HepG2 (cell line): ENCODE data around the gene ADGRL1. TPM values are rescaled to one million over a fixed set of nuclear protein-coding genes. Genes with fewer than 3 reads are reported as not detected.

Experiments
- ATAC-seq: fragments of 200-7000 bp; cut with Tn5 transposase; 3 replicates; pipeline ENCODE4 v1.9.1; 2020; ENCODE audit warnings: mild to moderate bottlenecking, moderate library complexity
- BruUV-seq: library from RNA; stranded (reverse); fragments of 400-500 nt; replicated peaks from 2 replicates; lab custom pipeline; 2021; lab: Mats Ljungman, UMichigan
- CTCF ChIA-PET: fragments of 300-600 bp; formaldehyde crosslinking; extraction: SDS; loops from one replicate; lab custom pipeline; 2021; ENCODE audit warnings: low total read pairs, inconsistent platforms, low intra/inter-chr PET ratio; lab: Yijun Ruan, JAX
- POLR2A ChIA-PET: fragments of 350-600 bp; sonication (Branson Sonifier 250); formaldehyde crosslinking; loops from one replicate; lab custom pipeline; 2020; ENCODE audit warnings: antibody characterized with exemption, inconsistent platforms; lab: Yijun Ruan, JAX
- DNase-seq: peaks from one replicate; pipeline ENCODE4 v3.0.0-alpha.2; 2015; ENCODE audit warnings: low spot score
- FAIRE-seq: peaks from 3 replicates; lab custom pipeline; 2011; peaks lifted over from hg19 to GRCh38; lab: Jason Lieb, UNC
- H2AFZ ChIP-seq: one replicate; pipeline ENCODE4 v1.6.1; 2011; ENCODE audit warnings: low read length, inconsistent platforms
- H3K27ac ChIP-seq: fragments of 300-600 bp; 3 replicates; pipeline ENCODE4 v1.8.0; 2011; ENCODE audit warnings: mixed run types, mild to moderate bottlenecking, mixed read lengths, low read length, inconsistent platforms; ENCODE audit not compliant: insufficient read depth; ENCODE audit errors: extremely low read length
- H3K27me3 ChIP-seq, 2 experiments: fragments of 200-600 bp in 1 of 2; 2 replicates in 1 of 2; 3 replicates in 1 of 2; pipeline versions ENCODE4 v1.6.0 to v1.8.0; 2011; ENCODE audit warnings: low read length in 2 of 2, mild to moderate bottlenecking in 2 of 2, moderate library complexity in 2 of 2, inconsistent platforms in 1 of 2; ENCODE audit not compliant: insufficient read depth in 2 of 2, control insufficient read depth in 1 of 2
- H3K36me3 ChIP-seq, 2 experiments: fragments of 200-600 bp in 1 of 2; replicated peaks in 1 of 2; 2 replicates in 1 of 2; 3 replicates in 1 of 2; pipeline versions ENCODE4 v1.5.1 to v1.8.0; 2011; ENCODE audit warnings: low read length in 2 of 2, inconsistent platforms in 1 of 2; ENCODE audit not compliant: insufficient read depth in 2 of 2, control insufficient read depth in 1 of 2
- H3K4me1 ChIP-seq: 2 replicates; pipeline ENCODE4 v1.5.1; 2012; ENCODE audit warnings: low read length, inconsistent platforms; ENCODE audit not compliant: insufficient read depth
- H3K4me2 ChIP-seq: 2 replicates; pipeline ENCODE4 v1.6.0; 2011; ENCODE audit warnings: low read depth, low read length, inconsistent platforms
- H3K4me3 ChIP-seq, 3 experiments: fragments of 200-600 bp in 1 of 3; sonication (generic), shearing (Covaris generic) in 1 of 3; replicated peaks in 1 of 3; 2 replicates each; pipeline ENCODE4 v1.5.1; 2011 to 2016; ENCODE audit warnings: low read length in 3 of 3, inconsistent platforms in 2 of 3, low read depth in 2 of 3, mild to moderate bottlenecking in 2 of 3, control low read depth in 1 of 3, mixed read lengths in 1 of 3; ENCODE audit not compliant: insufficient read depth in 1 of 3
- H3K79me2 ChIP-seq: one replicate; pipeline ENCODE4 v1.6.1; 2011; ENCODE audit warnings: low read length, inconsistent platforms; ENCODE audit not compliant: insufficient read depth
- H3K9ac ChIP-seq: 2 replicates; pipeline ENCODE4 v1.6.0; 2011; ENCODE audit warnings: mild to moderate bottlenecking, low read depth, low read length, inconsistent platforms; ENCODE audit not compliant: insufficient read depth
- H3K9me3 ChIP-seq: 2 replicates; pipeline ENCODE4 v1.5.1; 2012; ENCODE audit warnings: mild to moderate bottlenecking, low read length
- H4K20me1 ChIP-seq: 2 replicates; pipeline ENCODE4 v1.6.0; 2011; ENCODE audit warnings: inconsistent platforms, mild to moderate bottlenecking, low read length, moderate library complexity; ENCODE audit not compliant: insufficient read depth
- MYPOP ChIP-seq: sonication (generic); formaldehyde crosslinking; IDR thresholded peaks from 2 replicates; pipeline ENCODE4 v1.8.1; 2023; ENCODE audit warnings: mild to moderate bottlenecking, moderate library complexity, missing genetic modification reagents
- PHF20 ChIP-seq: sonication (generic); formaldehyde crosslinking; IDR thresholded peaks from 2 replicates; pipeline ENCODE4 v1.5.0; 2020; ENCODE audit warnings: mild to moderate bottlenecking, missing genetic modification reagents
- ZNF17 ChIP-seq: sonication (generic); formaldehyde crosslinking; IDR thresholded peaks from 2 replicates; pipeline ENCODE4 v1.5.0; 2020; ENCODE audit warnings: mild to moderate bottlenecking, missing genetic modification reagents
- ZNF280B ChIP-seq: sonication (generic); formaldehyde crosslinking; IDR thresholded peaks from 2 replicates; pipeline ENCODE4 v1.5.0; 2020; ENCODE audit warnings: missing genetic modification reagents, mild to moderate bottlenecking, borderline replicate concordance
- ZNF362 ChIP-seq: sonication (generic); formaldehyde crosslinking; IDR thresholded peaks from 2 replicates; pipeline ENCODE4 v1.4.0; 2020; ENCODE audit warnings: missing genetic modification reagents, mild to moderate bottlenecking, borderline replicate concordance
- ZNF615 ChIP-seq: sonication (generic); formaldehyde crosslinking; IDR thresholded peaks from 2 replicates; pipeline ENCODE4 v1.5.0; 2020; ENCODE audit warnings: mild to moderate bottlenecking, missing genetic modification reagents, borderline replicate concordance
- ZNF790 ChIP-seq: sonication (generic); formaldehyde crosslinking; IDR thresholded peaks from 2 replicates; pipeline ENCODE4 v1.8.0; 2022; ENCODE audit warnings: missing genetic modification reagents, mild to moderate bottlenecking, borderline replicate concordance
- ZSCAN30 ChIP-seq: sonication (generic); formaldehyde crosslinking; IDR thresholded peaks from 2 replicates; pipeline ENCODE4 v1.5.0; 2020; ENCODE audit warnings: mild to moderate bottlenecking, missing genetic modification reagents
- WGBS: methylation state at CpG from one replicate; pipeline ENCODE4 v1.1.6; 2017; ENCODE audit warnings: low lambda C conversion rate; 5-methylcytosine and 5-hydroxymethylcytosine counted together
- in situ Hi-C: cut with HindIII; loops from 2 replicates; pipeline ENCODE4 v1.10.0; 2017; ENCODE audit warnings: low pct_unique_long_range_greater_than_20kb; ENCODE audit not compliant: extremely low pct_ligation_motif_present
- intact Hi-C: fragments of 100-400 bp; cut with micrococcal nuclease; formaldehyde crosslinking; loops from one replicate; pipeline ENCODE4 v1.10.0; 2022; ENCODE audit not compliant: unreplicated experiment
- polyA plus RNA-seq, 8 experiments: library from polyadenylated mRNA; depleted of rRNA in 3 of 8; stranded (reverse) in 7 of 8; unstranded in 1 of 8; fragments of >200 nt; fragmentation: Illumina TruSeq in 4 of 8; extraction: Trizol in 4 of 8; gene quantifications; 2 replicates each; pipeline versions ENCODE4 v1.2.1 to v1.2.3, GENCODE V29; 2011 to 2016; ENCODE audit warnings: low read depth in 4 of 8, missing spikeins in 1 of 8, mixed read lengths in 1 of 8; ENCODE audit not compliant: insufficient read depth in 1 of 8
- total RNA-seq, 5 experiments: library from RNA; depleted of rRNA; stranded (reverse); fragments of >200 nt; fragmentation: Illumina TruSeq; extraction: Trizol; gene quantifications; 2 replicates each; pipeline ENCODE4 v1.2.3, GENCODE V29; 2016; ENCODE audit warnings: low read depth in 1 of 5

ADGRL1 gene
- total and polyA plus RNA-seq, 2 of the 13 experiments (the other 11 are each of a cell fraction or from before 2014, with no cell fraction given): 0.49 to 1.7 TPM

- H3K4me3 ChIP-seq: no peak overlapping the region
- no peak overlapping the region for H3K27ac ChIP-seq
- no peaks in the 10 kb centered on the region for H3K36me3 ChIP-seq
- CTCF ChIA-PET: no interaction called here
- no TSS peak for BruUV-seq
- no peak overlapping the region for H3K4me2 ChIP-seq
- no peaks in the 10 kb centered on the region for H3K9me3 ChIP-seq
- ATAC-seq (no peak), DNase-seq (no peak), FAIRE-seq (no peak)
- no peaks in the 10 kb centered on the region for H4K20me1 ChIP-seq
- in situ Hi-C loops (no loop called here), intact Hi-C loops (loop anchor here (1.0 kb wide), 1 partner anchor 22 kb away; no protein-coding TSS in a partner anchor)
- POLR2A ChIA-PET: no interaction called here
- no peaks in the 10 kb centered on the region for H3K27me3 ChIP-seq
- no peaks in the 10 kb centered on the region for H3K79me2 ChIP-seq
- no peak overlapping the region for H3K9ac ChIP-seq
- H2AFZ ChIP-seq: no peak overlapping the region
- no peaks in the 10 kb centered on the region for H3K4me1 ChIP-seq
- no peak for TF ChIP-seq PHF20 (CRISPR knock-in tag)
- no peak for TF ChIP-seq ZNF615 (CRISPR knock-in tag)
- TF ChIP-seq, all 625 proteins: peak for 0
- WGBS: 54% methylated on average over 18 of the region's 20 CpGs
Observed at GRCh38 chr19:14165990-14166830, 39.8 kb downstream of the ADGRL1 start.

GRCh38 chr19:14164724-14165493, 41.1 kb downstream of the ADGRL1 start:
- Histone ChIP-seq H4K20me1 (no peaks in the 10 kb centered on the region), H3K4me3 (no peak overlapping the region), H3K4me1 (no peaks in the 10 kb centered on the region), H3K36me3 (no peaks in the 10 kb centered on the region), H3K9me3 (no peaks in the 10 kb centered on the region), H3K79me2 (no peaks in the 10 kb centered on the region), H3K27ac (no peak overlapping the region), H3K27me3 (no peaks in the 10 kb centered on the region; a peak in 1 of 5 replicates), H2AFZ (no peak overlapping the region), H3K4me2 (no peak overlapping the region), H3K9ac (no peak overlapping the region)
- DNase-seq (no peak), ATAC-seq (no peak), FAIRE-seq (no peak)
- ChIA-PET CTCF (no interaction called here), POLR2A (no interaction called here)
- BruUV-seq: no TSS peak
- 36% methylated on average over 5 of the region's 16 CpGs for WGBS
- in situ Hi-C loops: no loop called here
- intact Hi-C loops: loop anchor here (1.0 kb wide), 1 partner anchor 21 kb away; no protein-coding TSS in a partner anchor
- no peak for TF ChIP-seq ZNF280B (CRISPR knock-in tag)
- no peak for TF ChIP-seq ZNF790 (CRISPR knock-in tag)
- TF ChIP-seq ZNF362 (CRISPR knock-in tag): no peak
- no peak for TF ChIP-seq ZNF17 (CRISPR knock-in tag)
- no peak for TF ChIP-seq ZSCAN30 (CRISPR knock-in tag)
- no peak for TF ChIP-seq MYPOP (CRISPR knock-in tag)
